Body of pancreas (tissue), 4 donors: ENCODE measurements around the gene C6orf163.

Experiments
- POLR2A ChIP-seq, 3 donors: fragments of 450-650 bp; IDR thresholded peaks; one replicate each; pipeline ENCODE4 v1.6.1; 2016; ENCODE audit warnings: antibody characterized with exemption in 3 of 3, mild to moderate bottlenecking in 2 of 3
- TF ChIP-seq, protein P1 (sequence below), 7 experiments: fragments of 450-650 bp in 4 of 7; fragments of 200-600 bp in 3 of 7; sonication (generic) in 3 of 7; IDR thresholded peaks; one replicate each; pipeline ENCODE4 v1.5.1; 2016 to 2019; ENCODE audit warnings: antibody characterized with exemption in 7 of 7

GRCh38 chr6:87349896-87350295 lies 5.3 kb downstream of the C6orf163 start:
- TF ChIP-seq, protein P1, sequence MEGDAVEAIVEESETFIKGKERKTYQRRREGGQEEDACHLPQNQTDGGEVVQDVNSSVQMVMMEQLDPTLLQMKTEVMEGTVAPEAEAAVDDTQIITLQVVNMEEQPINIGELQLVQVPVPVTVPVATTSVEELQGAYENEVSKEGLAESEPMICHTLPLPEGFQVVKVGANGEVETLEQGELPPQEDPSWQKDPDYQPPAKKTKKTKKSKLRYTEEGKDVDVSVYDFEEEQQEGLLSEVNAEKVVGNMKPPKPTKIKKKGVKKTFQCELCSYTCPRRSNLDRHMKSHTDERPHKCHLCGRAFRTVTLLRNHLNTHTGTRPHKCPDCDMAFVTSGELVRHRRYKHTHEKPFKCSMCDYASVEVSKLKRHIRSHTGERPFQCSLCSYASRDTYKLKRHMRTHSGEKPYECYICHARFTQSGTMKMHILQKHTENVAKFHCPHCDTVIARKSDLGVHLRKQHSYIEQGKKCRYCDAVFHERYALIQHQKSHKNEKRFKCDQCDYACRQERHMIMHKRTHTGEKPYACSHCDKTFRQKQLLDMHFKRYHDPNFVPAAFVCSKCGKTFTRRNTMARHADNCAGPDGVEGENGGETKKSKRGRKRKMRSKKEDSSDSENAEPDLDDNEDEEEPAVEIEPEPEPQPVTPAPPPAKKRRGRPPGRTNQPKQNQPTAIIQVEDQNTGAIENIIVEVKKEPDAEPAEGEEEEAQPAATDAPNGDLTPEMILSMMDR (IDR thresholded peaks at IDR 0.05) = no peak
- TF ChIP-seq POLR2A (IDR thresholded peaks at IDR 0.05) = no peak
